NCI-H345 treated with DMSO at 0.1 percent for 48 hours (cell line): ENCODE measurements around the gene PAX3.

ENCODE experiments used
- DNase-seq: peaks from one replicate; lab custom pipeline; 2025; ENCODE audit not compliant: unreplicated experiment; lab: John Stamatoyannopoulos, UW

PAX3 gene

DNA sequence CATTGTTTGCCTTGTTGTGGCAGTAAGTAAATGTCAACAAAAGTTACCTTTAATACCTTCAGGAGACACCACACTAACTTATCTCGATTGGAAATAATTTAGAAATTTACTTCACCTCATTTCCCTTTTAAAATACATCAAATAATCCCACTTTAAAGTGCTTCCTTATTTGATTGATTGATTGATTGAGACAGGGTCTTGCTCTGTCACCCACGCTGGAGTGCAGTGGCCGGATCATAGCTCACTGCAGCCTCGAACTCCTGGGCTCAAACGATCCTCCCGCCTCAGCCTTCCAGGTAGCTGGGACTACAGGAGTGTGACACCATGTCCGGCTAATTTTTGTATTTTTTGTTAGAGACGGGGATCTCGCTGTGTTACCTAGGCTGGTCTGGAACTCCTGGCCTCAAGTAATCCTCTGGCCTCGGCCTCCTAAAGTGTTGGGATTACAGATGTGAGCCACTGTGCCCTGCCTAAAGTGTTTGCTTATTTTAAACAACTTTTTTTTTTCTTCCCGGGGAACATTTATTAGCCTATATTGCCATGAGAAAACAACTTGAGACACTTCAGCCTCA lies 12.0 kb upstream of the PAX3 start:
- DNase-seq: no peak

DNA sequence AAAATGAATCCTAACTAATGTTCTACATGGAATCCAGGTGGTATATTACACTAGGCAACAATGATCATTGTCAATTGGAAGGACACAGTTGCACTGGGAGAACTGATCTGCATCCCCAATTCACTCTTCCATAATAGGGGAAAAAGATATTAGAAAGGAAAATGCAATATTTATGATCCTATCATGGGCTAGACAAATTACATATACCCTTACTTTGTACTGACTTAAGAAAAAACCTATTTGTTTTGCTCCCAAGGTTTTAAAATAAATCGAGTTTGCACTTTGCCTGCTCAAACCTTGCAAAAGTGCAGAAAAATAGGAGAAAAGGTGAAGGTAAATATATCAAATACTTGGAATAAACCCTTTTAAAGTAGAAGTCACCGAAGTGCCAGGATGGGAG lies 11.0 kb upstream of the PAX3 start:
- no peak for DNase-seq

DNA sequence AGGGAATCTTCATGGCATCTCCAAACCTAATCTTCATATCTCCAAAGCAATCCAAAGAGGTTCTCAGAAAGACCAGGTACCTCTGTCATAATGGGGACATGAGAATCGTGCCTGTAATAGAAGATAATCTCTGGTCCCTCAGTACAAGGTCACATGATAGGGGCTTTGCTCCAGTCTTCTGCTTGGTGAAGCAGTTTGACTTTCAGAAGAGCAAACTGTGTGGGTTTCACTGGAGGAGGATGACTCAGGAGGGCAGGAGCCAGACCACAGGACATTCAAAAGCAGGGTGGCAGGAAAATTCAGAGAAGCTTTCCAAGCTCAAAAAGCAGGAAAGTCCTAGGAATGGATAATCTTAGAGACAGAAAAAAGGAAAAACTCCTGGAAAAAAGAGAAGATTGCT lies 10.6 kb upstream of the PAX3 start:
- DNase-seq: no peak

DNA sequence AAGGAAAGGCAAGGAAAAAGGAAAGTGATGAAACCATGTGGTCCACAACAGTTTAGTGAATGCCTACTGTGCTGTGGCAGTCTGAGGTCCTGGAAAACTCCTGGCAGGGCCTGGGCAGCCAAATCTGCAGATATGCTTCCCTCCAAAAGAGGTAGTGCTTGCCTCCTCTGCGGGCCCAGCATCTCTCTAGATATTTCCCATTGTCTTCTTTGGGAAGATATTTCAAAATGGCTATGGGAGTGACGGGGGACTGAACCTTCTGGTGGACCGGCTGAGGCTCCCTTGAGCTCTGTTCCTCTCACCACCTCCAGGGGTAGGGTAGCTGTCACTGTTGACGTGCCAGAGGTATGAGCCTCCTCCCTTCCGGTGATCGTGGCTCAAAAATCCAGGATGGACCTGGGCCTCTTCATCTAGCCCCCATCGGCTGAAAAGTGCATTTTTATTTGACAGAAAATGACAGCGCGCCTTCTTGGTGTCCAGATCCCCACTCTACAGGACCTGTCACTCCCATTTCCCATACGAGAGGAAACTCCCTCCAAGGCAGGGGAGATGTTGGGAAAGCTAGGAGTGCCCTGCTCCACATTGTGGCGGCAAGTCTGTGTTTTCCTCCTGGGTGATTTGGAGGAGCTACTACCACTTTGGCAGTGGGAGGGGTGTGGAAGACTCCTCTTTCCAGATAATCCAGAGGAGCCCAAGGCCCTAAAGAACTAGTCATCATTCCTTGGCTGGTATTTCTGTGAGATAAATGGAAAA lies 9.4 kb upstream of the PAX3 start:
- no peak for DNase-seq

DNA sequence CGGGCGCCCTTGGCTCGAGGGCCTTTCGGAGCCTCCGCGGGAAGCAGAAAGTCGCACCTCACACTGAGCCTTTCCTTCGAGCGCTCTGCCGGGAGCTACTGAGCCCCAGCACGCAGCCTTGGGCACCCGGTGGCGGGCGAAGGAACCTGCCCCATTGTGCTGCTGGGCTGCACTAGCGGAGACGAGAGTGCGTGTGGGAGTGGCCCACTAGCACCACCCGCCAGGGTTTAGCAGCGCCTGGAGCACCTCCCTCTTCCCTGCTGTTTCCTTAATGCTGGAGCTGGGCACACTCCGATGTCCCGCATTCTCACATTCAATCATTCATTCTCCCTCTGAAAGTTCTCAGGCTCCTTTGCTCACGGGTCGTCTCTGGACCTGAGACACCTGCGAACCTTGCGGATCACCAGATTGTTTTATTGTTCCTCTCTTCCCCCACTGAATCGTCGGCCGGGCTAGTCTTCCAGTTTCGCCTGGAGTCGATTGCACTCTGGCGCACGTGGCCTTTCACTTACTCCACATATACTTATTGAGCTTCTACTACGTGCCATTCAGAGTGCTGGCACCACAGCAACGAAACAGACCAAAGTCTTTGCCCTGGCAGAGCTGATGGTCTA lies 8.5 kb upstream of the PAX3 start:
- DNase-seq: no peak

GRCh38 chr2:222306393-222307142 lies 7.8 kb upstream of the PAX3 start:
- DNase-seq: no peak

DNA sequence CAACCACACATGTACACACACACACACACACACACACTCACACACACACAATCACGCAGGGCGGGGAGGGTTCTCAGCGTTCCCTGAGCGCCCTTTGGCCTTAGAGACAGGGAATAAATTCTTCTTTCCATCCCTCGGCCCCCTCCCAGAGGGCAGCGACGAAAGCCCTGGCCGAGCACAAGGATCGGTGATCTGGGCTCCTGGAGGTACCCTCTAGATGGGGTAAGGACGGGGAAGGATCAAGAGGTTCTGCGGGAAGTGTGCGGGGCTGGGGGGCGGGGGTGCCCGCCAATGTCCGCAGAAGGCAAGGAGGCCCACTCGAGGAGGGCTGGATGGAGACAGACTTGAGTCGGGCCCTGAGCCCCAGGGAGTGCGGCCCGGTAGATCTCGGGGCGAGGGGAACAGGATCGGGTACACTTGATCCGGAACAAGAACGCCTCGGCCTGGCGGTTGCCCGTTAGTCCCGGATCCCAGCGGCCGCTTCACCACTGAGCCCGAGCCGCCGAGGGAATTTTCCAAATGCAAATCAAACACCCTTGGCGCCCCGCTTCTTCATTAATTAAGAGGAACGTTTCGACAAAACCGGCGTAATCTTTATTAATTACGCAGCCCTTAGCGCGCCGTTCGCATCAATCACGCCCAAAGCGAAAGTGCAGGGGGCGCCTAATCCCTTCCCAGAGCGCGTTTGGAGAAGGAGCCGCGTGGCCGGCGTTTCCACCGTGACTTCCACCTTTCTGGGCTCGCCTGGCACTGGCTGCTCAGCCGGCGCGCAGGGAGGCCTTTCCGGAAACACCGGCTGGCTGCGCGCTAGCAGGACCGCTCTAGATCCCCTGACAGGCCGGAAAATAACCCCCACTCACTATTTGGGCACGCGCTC lies 7.0 kb upstream of the PAX3 start:
- no peak for DNase-seq

- DNase-seq: no peak
Observed at GRCh38 chr2:222304737-222305515, 6.1 kb upstream of the PAX3 start.

DNA sequence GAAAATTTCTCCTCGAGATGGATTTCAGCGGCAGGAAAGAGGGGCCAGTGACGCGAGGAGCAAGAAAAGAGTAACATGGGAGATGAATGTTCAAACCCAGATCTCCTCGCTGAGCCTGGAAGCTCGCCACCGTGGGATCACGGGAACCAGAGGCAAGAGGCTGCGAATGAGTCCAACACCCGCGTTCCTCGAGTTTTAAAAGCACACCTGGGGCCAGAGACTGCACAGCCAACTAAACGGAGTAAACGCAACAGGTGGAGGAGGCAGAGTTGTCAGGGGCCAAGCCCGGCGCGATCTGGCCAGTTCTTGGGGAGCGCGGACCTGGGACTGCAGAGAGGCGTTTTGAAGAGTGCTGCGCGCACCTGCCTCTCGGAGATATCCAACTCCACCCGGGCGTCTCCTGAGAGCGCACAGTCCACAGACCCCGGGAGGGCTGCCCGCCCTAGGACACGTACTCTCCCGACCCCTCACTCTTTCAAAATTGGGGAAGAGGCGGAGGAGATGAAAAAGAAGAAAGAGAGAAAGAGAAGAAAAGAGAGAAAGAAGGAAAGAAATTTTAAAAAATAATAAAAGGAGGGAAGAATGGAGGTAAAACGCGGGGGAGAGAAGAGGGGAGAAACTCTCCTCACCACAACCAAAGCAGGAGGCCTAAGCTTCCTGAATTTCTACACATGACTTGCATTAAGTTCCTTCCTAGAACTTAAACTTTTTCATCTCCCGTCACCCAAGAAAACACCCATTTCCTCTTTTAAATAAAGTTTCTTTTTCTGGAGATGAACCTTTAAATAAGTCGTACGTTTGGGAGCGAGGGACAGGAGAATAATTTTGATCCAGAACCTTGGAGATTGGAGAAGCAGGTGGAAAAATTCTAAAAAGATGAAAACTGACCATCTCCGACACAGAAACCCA lies 5.3 kb upstream of the PAX3 start:
- DNase-seq: no peak

GRCh38 chr2:222303045-222303827 lies 4.4 kb upstream of the PAX3 start:
- no peak for DNase-seq

- no peak for DNase-seq
Observed at GRCh38 chr2:222302178-222303018, 3.6 kb upstream of the PAX3 start.

- DNase-seq: no peak
Observed at GRCh38 chr2:222301796-222302118, 3.0 kb upstream of the PAX3 start.

GRCh38 chr2:222301053-222301795 lies 2.4 kb upstream of the PAX3 start:
- no peak for DNase-seq

- no peak for DNase-seq
Observed at GRCh38 chr2:222300726-222301052, 1.9 kb upstream of the PAX3 start.

- DNase-seq: no peak
Observed at GRCh38 chr2:222299906-222300725, 1.3 kb upstream of the PAX3 start.

DNA sequence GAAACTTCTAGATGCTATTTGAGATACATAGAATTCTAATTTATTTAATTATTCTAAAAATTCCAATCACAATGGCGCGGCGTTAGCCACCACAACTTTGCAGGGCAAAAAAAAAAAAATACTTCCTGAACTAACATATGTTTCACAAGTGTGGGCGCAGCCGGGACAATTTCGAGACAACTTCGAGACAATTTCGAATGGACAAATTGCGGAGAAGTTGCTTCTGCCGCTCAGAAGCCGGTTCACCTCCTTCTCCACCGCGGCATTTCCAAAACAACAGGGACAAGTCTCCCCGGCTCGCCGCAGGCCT lies 842 bp downstream of the PAX3 start:
- DNase-seq: no peak

- no peak for DNase-seq
Observed at GRCh38 chr2:222297600-222297935, 1.2 kb downstream of the PAX3 start.
